HepG2 (cell line): Measurements from ENCODE around the gene DLG2. TPM values are rescaled to one million over a fixed set of nuclear protein-coding genes. Genes with fewer than 3 reads are reported as not detected.

Experiments
- ATF6 ChIP-seq: sonication (generic); formaldehyde crosslinking; conservative IDR thresholded peaks from 2 replicates; pipeline ENCODE4 v1.4.0; 2020; ENCODE audit warnings: missing genetic modification reagents
- CBFB ChIP-seq: sonication (generic); formaldehyde crosslinking; IDR thresholded peaks from 2 replicates; pipeline ENCODE4 v1.4.0; 2020; ENCODE audit warnings: missing genetic modification reagents
- CENPT ChIP-seq: sonication (generic); formaldehyde crosslinking; IDR thresholded peaks from 2 replicates; pipeline ENCODE4 v1.8.0; 2022; ENCODE audit warnings: low read depth, mild to moderate bottlenecking, moderate library complexity, missing genetic modification reagents
- FOXK1 ChIP-seq: sonication (generic); formaldehyde crosslinking; IDR thresholded peaks from 2 replicates; pipeline ENCODE4 v1.4.0; 2020; ENCODE audit warnings: low read depth, missing genetic modification reagents, borderline replicate concordance
- FUBP1 ChIP-seq: sonication (generic); formaldehyde crosslinking; IDR thresholded peaks from 2 replicates; pipeline ENCODE4 v1.5.1; 2020; ENCODE audit warnings: missing genetic modification reagents, mild to moderate bottlenecking, borderline replicate concordance
- HDAC2 ChIP-seq: sonication (generic); formaldehyde crosslinking; IDR thresholded peaks from 2 replicates; pipeline ENCODE4 v1.4.0; 2020; ENCODE audit warnings: missing genetic modification reagents
- HHEX ChIP-seq: IDR thresholded peaks from 2 replicates; pipeline ENCODE4 v1.6.1; 2016; ENCODE audit warnings: control low read depth
- HMGXB4 ChIP-seq, 2 experiments: sonication (generic) in 1 of 2; formaldehyde crosslinking in 1 of 2; IDR thresholded peaks; 2 replicates each; pipeline versions ENCODE4 v1.4.0 to v1.6.1; 2018 to 2020; ENCODE audit warnings: missing genetic modification reagents in 2 of 2, borderline replicate concordance in 1 of 2, low read depth in 1 of 2, mild to moderate bottlenecking in 1 of 2, missing biosample characterization in 1 of 2
- JUN ChIP-seq: sonication (generic); formaldehyde crosslinking; IDR thresholded peaks from 2 replicates; pipeline ENCODE4 v1.4.0; 2020; ENCODE audit warnings: mild to moderate bottlenecking, missing genetic modification reagents
- KDM5B ChIP-seq: sonication (generic); formaldehyde crosslinking; IDR thresholded peaks from 2 replicates; pipeline ENCODE4 v1.4.0; 2020; ENCODE audit warnings: missing genetic modification reagents, mild to moderate bottlenecking, borderline replicate concordance
- NFE2L2 ChIP-seq: fragments of 150-350 bp; IDR thresholded peaks from 2 replicates; pipeline ENCODE4 v1.6.1; 2014; ENCODE audit warnings: low read length
- NR2F2 ChIP-seq: IDR thresholded peaks from 2 replicates; pipeline ENCODE4 v1.6.1; 2012; ENCODE audit warnings: low read depth, inconsistent platforms, borderline replicate concordance
- RXRB ChIP-seq: IDR thresholded peaks from 2 replicates; pipeline ENCODE4 v1.6.1; 2016; ENCODE audit warnings: borderline replicate concordance, missing genetic modification reagents, missing compliant biosample characterization
- SP4 ChIP-seq: sonication (generic); formaldehyde crosslinking; IDR thresholded peaks from 2 replicates; pipeline ENCODE4 v1.8.1; 2023; ENCODE audit warnings: mild to moderate bottlenecking, missing genetic modification reagents
- TBL1XR1 ChIP-seq: fragments of 150-350 bp; IDR thresholded peaks from 2 replicates; pipeline ENCODE4 v1.6.1; 2014; ENCODE audit warnings: borderline replicate concordance, low read length; ENCODE audit not compliant: partially characterized antibody
- ZC3H4 ChIP-seq: sonication (generic); formaldehyde crosslinking; IDR thresholded peaks from 2 replicates; pipeline ENCODE4 v1.4.0; 2020; ENCODE audit warnings: missing genetic modification reagents, borderline replicate concordance
- ZFP36L2 ChIP-seq: sonication (generic); formaldehyde crosslinking; IDR thresholded peaks from 2 replicates; pipeline ENCODE4 v1.4.0; 2020; ENCODE audit warnings: missing genetic modification reagents
- ZMAT5 ChIP-seq: sonication (generic); formaldehyde crosslinking; IDR thresholded peaks from 2 replicates; pipeline ENCODE4 v1.5.0; 2020; ENCODE audit warnings: mild to moderate bottlenecking, low read depth, missing genetic modification reagents, borderline replicate concordance
- ZNF282 ChIP-seq: fragments of 450-650 bp; IDR thresholded peaks from 2 replicates; pipeline ENCODE4 v1.6.1; 2018; ENCODE audit not compliant: partially characterized antibody
- ZNF33A ChIP-seq: sonication (generic); formaldehyde crosslinking; IDR thresholded peaks from 2 replicates; pipeline ENCODE4 v1.5.1; 2020; ENCODE audit warnings: missing genetic modification reagents, mild to moderate bottlenecking, moderate library complexity, borderline replicate concordance
- ZNF530 ChIP-seq: sonication (generic); formaldehyde crosslinking; IDR thresholded peaks from 2 replicates; pipeline ENCODE4 v1.5.0; 2020; ENCODE audit warnings: low read depth, mild to moderate bottlenecking, missing genetic modification reagents
- ZNF574 ChIP-seq: sonication (generic); formaldehyde crosslinking; IDR thresholded peaks from 2 replicates; pipeline ENCODE4 v1.4.0; 2020; ENCODE audit warnings: missing genetic modification reagents
- polyA plus RNA-seq, 8 experiments: library from polyadenylated mRNA; depleted of rRNA in 3 of 8; stranded (reverse) in 7 of 8; unstranded in 1 of 8; fragments of >200 nt; fragmentation: Illumina TruSeq in 4 of 8; extraction: Trizol in 4 of 8; gene quantifications; 2 replicates each; pipeline versions ENCODE4 v1.2.1 to v1.2.3, GENCODE V29; 2011 to 2016; ENCODE audit warnings: low read depth in 4 of 8, missing spikeins in 1 of 8, mixed read lengths in 1 of 8; ENCODE audit not compliant: insufficient read depth in 1 of 8
- total RNA-seq, 5 experiments: library from RNA; depleted of rRNA; stranded (reverse); fragments of >200 nt; fragmentation: Illumina TruSeq; extraction: Trizol; gene quantifications; 2 replicates each; pipeline ENCODE4 v1.2.3, GENCODE V29; 2016; ENCODE audit warnings: low read depth in 1 of 5

DLG2 gene
- total and polyA plus RNA-seq, 2 of the 13 experiments (the other 11 are each of a cell fraction or from before 2014, with no cell fraction given) = 0.46 to 1.0 TPM

- TF ChIP-seq ZNF574 (peak; percentile 83), KDM5B (CRISPR knock-in tag) (no peak), TBL1XR1 (no peak), ATF6 (CRISPR knock-in tag) (peak; percentile 72; the same call in 1 of the 2 replicates), NR2F2 (no peak), ZC3H4 (CRISPR knock-in tag) (no peak), CENPT (CRISPR knock-in tag) (no peak), NFE2L2 (no peak), HHEX (CRISPR knock-in tag) (no peak), ZNF33A (no peak), ZMAT5 (CRISPR knock-in tag) (no peak), ZNF282 (no peak), ZFP36L2 (CRISPR knock-in tag) (no peak), ZNF530 (CRISPR knock-in tag) (no peak), JUN (no peak), SP4 (CRISPR knock-in tag) (no peak), FUBP1 (CRISPR knock-in tag) (no peak), RXRB (CRISPR knock-in tag) (0 out of 2 replicates have a peak, but pooled peaks have one; percentile 28), HDAC2 (CRISPR knock-in tag) (peak; percentile 43; the same call in 1 of the 2 replicates), CBFB (no peak), FOXK1 (peak; percentile 52; the same call in 1 of the 2 replicates), HMGXB4 (CRISPR knock-in tag; IDR thresholded peaks at IDR 0.05; ENCODE audit: borderline replicate concordance in 1 of 2, low read depth in 1 of 2) (no peak)
Observed at GRCh38 chr11:84714316-84714780, 912.8 kb downstream of the DLG2 start (continued).
